Glomerular visceral epithelial cell (primary cell): Measurements from ENCODE around the gene PSME3.
"Not testable (repeated sequence)": the region's sequence is repeated elsewhere in the genome, so short reads cannot be mapped to it uniquely, and the experiment has no call there.

Experiments
- DNase-seq: peaks from one replicate; pipeline ENCODE4 v3.0.0-alpha.2; 2016; ENCODE audit errors: extremely low spot score

Gene PSME3

DNA sequence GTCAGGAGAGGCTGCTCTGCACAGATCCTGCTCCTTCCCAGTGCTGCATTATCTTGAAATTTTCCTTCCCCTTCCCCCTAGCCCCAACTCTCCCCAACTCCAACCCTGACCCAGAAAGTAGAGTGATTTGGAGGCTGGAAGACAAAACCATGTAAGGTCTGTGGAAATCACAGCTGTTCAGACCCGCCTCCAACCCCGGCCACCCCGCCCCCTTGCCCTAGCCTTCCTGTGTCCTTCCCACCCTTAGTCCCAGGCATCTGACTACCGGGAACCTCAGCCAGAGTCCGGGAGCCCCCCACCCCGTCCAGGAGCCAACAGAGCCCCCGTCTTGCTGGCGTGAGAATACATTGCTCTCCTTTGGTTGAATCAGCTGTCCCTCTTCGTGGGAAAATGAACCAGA lies 17.8 kb downstream of the PSME3 start, which contains the start of gene AOC3:
Gene AOC3 (plus strand): TSS at position 246 of the 400 bp plus-strand sequence. CDS start 145 bp downstream, at position 391.
- no peak for DNase-seq

DNA sequence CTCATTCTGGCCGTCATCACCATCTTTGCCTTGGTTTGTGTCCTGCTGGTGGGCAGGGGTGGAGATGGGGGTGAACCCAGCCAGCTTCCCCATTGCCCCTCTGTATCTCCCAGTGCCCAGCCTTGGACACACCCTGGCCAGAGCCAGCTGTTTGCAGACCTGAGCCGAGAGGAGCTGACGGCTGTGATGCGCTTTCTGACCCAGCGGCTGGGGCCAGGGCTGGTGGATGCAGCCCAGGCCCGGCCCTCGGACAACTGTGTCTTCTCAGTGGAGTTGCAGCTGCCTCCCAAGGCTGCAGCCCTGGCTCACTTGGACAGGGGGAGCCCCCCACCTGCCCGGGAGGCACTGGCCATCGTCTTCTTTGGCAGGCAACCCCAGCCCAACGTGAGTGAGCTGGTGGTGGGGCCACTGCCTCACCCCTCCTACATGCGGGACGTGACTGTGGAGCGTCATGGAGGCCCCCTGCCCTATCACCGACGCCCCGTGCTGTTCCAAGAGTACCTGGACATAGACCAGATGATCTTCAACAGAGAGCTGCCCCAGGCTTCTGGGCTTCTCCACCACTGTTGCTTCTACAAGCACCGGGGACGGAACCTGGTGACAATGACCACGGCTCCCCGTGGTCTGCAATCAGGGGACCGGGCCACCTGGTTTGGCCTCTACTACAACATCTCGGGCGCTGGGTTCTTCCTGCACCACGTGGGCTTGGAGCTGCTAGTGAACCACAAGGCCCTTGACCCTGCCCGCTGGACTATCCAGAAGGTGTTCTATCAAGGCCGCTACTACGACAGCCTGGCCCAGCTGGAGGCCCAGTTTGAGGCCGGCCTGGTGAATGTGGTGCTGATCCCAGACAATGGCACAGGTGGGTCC lies 18.4 kb downstream of the PSME3 start:
- not testable (repeated sequence) for DNase-seq

DNA sequence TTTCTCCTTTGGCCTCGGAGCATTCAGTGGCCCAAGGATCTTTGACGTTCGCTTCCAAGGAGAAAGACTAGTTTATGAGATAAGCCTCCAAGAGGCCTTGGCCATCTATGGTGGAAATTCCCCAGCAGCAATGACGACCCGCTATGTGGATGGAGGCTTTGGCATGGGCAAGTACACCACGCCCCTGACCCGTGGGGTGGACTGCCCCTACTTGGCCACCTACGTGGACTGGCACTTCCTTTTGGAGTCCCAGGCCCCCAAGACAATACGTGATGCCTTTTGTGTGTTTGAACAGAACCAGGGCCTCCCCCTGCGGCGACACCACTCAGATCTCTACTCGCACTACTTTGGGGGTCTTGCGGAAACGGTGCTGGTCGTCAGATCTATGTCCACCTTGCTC lies 19.2 kb downstream of the PSME3 start:
- no peak for DNase-seq

DNA sequence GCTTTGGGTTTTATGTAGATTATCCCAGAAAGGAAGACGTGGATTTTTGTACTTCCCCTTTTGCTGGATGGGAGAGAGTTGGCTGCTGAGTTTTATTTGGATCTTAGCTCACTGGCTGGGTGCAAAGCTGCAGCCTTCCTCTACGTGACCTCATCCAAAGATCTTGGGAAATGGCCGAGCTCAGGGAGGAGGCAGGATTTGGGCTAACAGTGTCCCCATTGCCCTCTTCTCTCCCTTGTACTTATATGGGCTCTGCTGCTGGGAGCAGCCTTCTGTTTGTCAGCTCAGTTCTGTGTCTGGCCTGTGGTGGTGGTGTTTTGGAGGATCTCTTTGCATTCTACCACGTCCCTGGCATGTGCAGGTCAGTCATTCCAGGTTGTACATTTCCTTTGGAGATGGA lies 19.8 kb downstream of the PSME3 start:
- no peak for DNase-seq

DNA sequence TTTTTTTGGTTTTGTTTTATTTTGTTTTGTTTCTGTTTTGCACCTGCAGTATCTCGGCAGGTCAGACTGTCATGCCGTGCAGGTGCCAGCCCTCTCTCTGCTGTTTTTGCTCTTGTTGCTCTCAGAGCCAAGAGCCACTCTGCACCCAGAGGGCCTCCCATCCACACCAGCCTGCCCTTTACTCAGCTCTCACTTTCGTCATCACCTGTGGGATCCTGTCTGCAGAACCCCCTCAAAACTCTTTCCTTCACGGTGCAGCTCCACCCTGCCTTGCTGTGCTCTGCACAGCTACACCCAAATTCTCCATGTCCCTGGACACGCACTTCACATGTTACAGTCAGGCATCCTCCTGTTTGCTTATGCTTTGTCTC lies 20.4 kb downstream of the PSME3 start:
- DNase-seq, result no peak

DNA sequence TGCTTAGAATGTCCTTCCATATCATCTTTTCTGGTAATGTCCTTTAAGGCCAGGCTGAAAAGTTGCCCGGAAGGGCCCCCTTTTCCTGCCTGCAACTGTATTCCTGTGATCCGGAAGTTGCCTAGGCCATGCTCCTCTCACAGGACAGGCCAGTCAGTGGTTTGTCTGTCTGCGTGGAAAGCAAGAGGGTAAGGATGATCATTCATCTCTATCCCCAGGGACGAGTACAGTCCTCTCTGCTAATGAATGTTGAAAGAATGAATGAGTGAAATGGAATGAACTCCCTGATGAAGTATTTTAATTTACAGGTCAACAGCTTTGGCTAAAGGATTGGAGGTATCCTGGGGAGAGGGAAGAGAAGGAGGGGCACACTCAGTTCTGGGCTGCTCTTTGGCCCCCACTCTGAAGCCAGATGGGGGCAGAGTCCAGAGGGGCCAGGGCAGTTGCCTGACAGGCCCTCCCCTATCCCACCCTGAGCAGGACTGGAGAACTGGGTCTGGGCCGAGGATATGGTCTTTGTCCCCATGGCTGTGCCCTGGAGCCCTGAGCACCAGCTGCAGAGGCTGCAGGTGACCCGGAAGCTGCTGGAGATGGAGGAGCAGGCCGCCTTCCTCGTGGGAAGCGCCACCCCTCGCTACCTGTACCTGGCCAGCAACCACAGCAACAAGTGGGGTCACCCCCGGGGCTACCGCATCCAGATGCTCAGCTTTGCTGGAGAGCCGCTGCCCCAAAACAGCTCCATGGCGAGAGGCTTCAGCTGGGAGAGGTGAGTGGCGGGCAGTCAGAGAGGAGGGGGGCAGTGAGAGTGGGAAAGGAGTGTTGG lies 21.0 kb downstream of the PSME3 start:
- DNase-seq, result no peak

DNA sequence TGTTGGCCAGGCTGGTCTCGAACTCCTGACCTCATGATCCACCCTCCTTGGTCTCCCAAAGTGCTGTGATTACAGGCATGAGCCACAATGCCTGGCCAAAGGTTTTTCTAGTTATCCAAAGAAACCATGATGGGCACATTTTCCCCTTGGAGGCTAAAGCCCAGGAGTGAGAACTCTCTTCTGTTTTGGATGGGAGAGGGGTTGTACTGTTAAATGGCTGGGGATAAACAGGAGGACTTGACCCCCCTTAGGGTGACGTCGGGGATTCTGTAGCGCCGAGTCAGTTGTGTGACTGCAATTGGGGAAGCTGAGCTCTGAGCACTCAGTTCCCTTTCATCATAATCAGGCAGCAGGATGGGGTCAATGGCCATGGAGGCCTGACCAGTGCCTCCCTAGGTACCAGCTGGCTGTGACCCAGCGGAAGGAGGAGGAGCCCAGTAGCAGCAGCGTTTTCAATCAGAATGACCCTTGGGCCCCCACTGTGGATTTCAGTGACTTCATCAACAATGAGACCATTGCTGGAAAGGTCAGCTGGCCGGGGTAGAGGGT lies 21.9 kb downstream of the PSME3 start:
- DNase-seq, result no peak

DNA sequence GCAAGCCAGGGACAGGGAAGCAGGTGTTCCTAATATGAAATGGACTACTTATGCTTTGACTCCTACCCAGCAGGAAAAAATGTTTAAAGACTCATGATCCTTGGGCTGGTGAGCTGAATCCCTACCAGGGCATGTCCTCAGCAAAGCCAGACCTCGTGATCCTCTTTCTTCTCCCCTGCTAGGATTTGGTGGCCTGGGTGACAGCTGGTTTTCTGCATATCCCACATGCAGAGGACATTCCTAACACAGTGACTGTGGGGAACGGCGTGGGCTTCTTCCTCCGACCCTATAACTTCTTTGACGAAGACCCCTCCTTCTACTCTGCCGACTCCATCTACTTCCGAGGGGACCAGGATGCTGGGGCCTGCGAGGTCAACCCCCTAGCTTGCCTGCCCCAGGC lies 22.9 kb downstream of the PSME3 start:
- DNase-seq, result not testable (repeated sequence)

DNA sequence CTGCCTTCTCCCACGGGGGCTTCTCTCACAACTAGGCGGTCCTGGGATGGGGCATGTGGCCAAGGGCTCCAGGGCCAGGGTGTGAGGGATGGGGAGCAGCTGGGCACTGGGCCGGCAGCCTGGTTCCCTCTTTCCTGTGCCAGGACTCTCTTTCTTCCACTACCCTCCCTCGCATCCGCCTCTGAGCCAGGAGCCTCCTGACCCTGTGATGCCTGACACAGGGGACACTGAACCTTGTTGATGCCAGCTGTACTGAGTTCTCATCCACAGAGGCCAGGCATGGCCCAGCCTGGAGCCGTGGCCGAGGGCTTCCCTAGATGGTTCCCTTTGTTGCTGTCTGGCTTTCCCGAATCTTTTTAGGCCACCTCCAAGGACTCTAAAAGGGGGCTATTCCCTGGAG lies 23.3 kb downstream of the PSME3 start:
- DNase-seq, result not testable (repeated sequence)

DNA sequence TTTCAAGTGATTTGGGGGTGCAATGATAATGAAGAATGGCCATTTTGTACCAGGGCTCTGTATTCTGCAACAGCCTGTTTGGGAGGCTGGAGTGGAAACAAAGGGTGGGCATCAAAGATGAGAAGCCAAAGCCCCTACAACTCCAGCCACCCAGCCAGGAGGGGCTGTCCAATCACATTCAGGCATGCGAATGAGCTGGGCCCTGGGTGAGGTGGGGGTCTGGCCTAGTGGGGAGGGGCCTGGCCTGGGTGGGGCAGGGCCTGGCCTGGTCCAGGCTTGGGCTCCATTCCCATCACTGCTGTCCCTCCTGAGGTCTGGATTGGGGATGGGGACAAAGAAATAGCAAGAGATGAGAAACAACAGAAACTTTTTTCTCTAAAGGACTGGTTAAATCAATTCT lies 24.2 kb downstream of the PSME3 start:
- no peak for DNase-seq

DNA sequence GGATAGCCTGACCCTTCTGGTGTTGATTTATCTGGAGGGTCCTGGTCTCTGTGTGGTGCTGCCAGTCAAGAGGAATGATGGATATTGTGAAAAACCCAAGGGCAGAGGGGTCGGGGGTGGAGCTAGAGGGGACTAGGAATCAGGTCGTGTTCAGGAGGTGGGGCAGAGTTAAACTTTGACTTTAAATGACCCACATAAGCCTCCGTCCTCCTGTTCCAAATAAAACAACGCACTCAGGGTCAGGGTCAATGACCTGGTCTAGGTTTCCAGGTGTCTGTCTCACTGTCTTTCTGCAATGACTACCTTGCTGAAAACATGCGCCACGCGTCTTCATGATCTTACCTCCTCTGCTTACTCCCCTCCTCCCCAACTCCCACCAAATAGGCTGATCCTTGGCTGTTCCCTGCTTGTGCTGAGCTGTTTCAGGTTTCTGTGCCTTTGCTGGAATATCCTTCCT lies 32.5 kb downstream of the PSME3 start:
- DNase-seq, result no peak

DNA sequence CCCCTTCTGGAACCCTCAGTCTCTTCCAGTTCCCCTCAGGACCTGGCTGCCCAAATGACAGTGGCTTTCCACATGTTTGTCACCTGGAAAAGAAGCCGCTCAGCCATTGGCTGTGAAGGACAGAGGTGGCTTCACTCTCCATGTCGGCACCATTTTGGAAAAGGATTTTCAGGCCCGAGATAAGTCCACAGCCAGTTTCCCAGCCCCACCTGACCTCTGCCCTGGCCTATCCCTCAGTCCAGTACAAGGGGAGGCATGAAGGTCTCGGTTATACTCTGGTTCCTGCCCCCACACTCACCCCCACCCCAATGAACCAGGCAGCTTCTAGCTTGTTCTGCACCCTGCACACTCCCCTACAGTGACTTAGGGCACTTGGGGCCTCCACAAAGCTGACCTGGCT lies 33.0 kb downstream of the PSME3 start:
- no peak for DNase-seq

DNA sequence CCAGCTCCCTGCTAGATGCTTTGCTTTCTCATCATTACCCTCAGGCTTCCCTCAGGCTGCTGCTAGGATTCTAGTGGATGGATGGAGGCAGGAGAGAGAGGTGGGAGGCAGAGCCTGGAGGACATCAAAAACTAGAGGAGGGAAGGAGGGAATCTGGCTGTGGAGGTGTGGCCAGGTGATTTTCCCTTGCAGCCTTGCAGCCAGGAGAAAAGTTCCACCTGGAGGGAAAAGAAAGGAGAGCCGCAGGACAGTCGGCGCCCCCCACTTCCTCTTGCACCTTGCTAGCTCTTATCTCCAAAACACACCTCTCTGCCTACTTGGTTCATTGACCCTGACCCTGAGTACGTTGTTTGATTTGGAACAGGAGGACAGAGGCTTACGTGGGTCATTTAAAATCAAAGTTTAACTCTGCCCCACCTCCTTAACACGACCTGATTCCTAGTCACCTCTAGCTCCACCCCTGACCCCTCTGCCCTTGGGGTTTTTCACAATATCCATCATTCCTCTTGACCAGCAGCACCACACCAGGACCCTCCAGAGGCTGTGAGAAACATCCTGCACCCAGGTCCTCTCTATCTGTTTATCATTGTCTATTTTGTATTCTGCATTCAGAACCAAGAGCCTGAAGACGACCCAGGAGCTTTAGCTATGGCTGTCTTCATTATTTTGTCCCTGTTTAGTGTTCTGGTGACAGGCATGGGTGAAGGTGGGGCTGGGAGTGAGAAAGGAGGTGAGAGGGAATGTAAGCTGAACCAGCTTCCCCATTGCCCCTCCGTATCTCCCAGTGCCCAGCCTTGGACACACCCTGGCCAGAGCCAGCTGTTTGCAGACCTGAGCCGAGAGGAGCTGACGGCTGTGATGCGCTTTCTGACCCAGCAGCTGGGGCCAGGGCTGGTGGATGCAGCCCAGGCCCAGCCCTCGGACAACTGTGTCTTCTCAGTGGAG lies 33.7 kb downstream of the PSME3 start:
- DNase-seq, result no peak

DNA sequence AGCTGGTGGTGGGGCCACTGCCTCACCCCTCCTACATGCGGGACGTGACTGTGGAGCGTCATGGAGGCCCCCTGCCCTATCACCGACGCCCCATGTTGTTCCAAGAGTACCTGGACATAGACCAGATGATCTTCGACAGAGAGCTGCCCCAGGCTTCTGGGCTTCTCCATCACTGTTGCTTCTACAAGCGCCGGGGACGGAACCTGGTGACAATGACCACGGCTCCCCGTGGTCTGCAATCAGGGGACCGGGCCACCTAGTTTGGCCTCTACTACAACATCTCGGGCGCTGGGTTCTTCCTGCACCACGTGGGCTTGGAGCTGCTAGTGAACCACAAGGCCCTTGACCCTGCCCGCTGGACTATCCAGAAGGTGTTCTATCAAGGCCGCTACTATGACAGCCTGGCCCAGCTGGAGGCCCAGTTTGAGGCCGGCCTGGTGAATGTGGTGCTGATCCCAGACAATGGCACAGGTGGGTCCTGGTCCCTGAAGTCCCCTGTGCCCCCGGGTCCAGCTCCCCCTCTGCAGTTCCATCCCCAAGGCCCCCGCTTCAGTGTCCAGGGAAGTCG lies 34.6 kb downstream of the PSME3 start:
- not testable (repeated sequence) for DNase-seq

DNA sequence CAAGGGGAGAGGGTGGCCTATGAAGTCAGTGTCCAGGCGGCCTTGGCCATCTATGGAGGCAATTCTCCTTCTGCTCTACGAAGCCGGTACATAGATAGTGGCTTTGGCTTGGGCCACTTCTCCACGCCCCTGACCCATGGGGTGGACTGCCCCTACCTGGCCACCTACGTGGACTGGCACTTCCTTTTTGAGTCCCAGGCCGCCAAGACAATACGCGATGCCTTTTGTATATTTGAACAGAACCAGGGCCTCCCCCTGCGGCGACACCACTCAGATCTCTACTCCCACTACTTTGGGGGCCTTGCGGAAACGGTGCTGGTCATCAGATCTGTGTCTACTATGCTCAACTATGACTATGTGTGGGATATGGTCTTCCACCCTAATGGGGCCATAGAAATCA lies 35.1 kb downstream of the PSME3 start:
- no peak for DNase-seq

DNA sequence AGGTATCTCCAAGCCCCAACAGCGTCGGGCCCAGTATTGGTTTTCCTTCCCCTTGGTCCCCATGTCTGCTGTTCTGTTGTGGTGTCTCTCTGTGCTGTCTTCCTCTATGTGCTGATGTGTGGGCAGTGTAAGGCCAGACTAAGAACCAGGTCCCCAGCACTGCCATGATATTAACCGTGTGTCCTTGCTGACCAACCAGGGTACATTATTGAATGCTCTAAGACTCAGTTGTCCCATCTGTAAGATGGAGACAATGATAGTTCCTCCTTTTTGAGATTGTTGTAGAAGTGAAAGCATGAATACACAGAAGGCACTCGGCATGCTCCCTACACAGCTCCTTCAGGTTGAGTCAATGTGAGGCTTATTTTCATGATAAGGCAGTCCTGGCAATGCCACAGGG lies 38.5 kb downstream of the PSME3 start:
- DNase-seq, result no peak

DNA sequence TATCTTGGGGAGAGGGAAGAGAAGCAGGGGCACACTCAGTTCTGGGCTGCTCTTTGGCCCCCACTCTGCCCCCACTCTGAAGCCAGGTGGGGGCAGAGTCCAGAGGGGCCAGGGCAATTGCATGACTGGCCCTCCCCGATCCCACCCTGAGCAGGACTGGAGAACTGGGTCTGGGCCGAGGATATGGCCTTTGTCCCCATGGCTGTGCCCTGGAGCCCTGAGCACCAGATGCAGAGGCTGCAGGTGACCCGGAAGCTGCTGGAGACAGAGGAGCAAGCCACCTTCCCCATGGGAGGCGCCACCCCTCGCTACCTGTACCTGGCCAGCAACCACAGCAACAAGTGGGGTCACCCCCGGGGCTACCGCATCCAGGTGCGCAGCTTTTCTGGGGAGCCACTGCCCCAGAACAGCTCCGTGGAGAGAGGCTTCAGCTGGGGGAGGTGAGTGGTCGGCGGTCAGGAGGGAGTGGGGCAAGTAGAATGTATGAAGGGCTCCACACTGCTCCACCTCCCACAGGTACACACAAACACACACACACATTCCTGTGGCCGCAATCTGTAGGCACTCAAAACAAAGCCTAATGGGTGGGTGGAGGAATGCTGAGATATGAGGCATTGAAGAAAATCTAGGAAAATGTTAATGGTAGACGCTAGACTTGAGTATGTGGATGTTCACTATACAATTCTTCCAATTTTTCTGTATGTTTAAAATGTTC lies 39.2 kb downstream of the PSME3 start:
- DNase-seq, result no peak

DNA sequence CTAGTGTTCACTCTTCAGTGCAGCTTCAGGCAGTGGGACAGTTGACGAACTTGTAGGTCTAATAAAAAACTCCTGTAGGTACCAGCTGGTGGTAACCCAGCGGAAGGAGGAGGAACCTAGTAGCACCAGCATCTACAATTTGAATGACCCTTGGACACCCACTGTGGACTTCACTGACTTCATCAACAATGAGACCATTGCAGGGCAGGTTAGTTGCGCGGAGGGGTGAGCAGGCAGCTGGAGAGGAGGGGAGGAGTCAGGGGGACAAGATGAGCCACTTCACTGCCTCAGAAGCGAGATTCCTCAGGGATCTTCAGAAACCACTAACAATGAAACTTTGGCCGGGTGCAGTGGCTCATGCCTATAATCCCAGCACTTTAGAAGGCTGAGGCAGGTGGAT lies 40.1 kb downstream of the PSME3 start:
- DNase-seq, result no peak

DNA sequence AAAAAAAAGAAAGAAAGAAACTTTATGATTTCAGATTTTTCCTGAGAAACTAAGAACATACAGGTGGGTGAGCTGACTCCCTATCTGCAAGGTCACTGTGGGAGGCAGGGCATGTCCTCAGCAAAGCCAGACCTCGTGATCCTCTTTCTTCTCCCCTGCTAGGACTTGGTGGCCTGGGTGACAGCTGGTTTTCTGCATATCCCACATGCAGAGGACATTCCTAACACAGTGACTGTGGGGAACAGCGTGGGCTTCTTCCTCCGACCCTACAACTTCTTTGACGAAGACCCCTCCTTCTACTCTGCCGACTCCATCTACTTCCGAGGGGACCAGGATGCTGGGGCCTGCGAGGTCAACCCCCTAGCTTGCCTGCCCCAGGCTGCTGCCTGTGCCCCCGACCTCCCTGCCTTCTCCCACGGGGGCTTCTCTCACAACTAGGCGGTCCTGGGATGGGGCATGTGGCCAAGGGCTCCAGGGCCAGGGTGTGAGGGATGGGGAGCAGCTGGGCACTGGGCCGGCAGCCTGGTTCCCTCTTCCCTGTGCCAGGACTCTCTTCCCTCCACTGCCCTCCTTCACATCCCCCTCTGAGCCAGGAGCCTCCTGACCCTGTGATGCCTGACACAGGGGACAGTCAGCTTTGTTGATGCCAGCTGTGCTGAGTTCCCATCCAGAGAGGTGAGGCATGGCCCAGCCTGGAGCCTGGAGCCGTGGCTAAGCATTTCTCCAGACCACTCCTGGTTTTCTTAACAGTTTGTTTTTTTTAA lies 40.9 kb downstream of the PSME3 start:
- DNase-seq, result not testable (repeated sequence)

DNA sequence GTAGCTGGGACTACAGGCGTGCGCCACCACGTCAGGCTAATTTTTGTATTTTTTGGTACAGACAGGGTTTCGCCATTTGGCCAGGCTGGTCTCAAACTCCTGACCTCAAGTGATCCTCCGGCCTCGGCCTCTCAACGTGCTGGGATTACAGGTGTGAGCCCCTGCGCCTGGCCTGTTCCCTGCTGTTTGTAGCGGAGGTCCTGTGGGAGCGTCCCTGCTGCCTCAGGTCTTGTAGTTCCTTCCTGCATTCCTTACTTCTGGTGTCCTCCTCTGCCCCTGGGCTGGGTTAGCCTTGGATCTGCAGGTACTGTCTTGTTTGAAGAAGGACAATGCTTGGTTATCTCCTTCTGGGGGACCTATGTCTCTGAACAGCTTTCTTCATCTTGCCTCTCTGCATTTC lies 43.8 kb downstream of the PSME3 start:
- no peak for DNase-seq
